ENCODE measurements around the gene PARP2. TPM values are rescaled to one million over a fixed set of nuclear protein-coding genes. Genes with fewer than 3 reads are reported as not detected.

The PARP2 gene
- total RNA-seq, 2 donors from 2014 or later, result 12.5 to 13.6 TPM

DNA sequence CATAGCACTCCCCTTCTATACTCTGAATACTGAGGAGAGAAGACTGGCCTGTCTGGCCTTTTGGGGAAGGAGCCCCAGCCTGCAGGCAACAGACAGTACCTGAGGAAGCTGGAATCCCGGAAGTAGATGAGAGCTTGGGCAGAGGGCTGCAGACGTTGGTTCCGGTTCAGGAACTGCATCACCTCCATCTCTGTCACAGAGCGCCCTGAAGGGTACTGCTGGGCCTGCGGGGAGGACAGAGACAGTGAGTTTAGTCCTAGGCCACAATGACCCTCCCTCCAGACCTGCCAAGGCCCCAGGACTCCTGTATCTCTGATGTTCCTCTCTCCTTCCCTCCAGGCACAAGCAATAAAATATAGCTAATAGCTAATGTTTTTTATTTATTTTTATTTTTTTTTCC lies 41.5 kb downstream of the PARP2 start:
- DNase-seq (no peak), ATAC-seq (no peak)
- intact Hi-C loops (cut with DNase I), result no loop called here

DNA sequence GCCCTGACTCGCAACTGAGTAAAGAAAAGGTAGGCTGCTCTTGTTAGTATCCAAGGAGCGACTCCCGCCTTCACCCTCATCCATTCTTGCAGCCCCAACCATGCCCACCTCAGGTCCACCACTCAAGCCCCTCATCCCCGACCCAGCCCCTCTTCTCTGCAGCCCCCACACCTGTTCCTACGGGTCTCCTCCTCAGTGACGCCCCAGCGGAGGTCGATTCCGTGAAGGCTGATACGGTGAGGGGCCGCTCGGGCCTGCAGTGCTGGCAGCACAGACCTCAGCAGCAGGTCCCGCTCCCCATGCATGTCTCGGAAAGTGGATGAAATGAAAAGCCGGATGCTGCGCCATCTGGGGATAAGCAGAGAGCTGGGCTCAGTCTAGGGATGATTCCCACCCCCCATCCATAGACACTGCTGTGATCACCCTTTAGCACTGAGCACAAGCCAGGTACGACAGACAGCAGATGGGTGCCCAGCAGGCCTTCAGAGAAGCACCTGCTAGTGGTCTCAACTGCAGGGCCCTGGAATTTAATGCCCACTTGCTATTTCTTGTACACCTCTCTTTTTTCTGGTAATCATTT lies 42.9 kb downstream of the PARP2 start:
- intact Hi-C loops (cut with DNase I), result no loop called here
- ATAC-seq, result no peak
- DNase-seq, result no peak

DNA sequence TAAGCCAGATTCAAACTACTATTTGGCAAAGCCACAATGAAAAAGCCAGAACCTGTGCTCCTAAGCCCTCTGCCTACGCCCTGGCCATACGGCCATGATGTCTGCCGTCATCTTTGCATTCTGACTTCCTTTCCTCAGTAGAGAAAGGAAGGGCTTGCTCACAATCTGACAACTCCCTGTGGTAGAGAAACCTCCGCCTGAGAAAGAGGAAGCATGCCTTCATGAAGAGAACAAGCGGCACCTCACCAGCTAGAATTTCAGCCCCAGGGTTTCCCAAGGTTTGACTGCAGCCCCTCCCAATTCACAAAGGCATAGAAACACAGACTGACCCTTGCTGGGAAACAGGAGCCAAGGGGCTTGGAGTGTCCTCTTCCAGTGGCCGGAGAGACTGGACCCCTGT lies 44.1 kb downstream of the PARP2 start:
- no peak for DNase-seq
- ATAC-seq, result peak in 1 of 2 donors; percentile 27
- intact Hi-C loops (cut with DNase I), result no loop called here

- intact Hi-C loops (cut with DNase I), result no loop called here
- ATAC-seq (no peak), DNase-seq (no peak)
Observed at GRCh38 chr14:20388159-20388558, 44.7 kb downstream of the PARP2 start.

DNA sequence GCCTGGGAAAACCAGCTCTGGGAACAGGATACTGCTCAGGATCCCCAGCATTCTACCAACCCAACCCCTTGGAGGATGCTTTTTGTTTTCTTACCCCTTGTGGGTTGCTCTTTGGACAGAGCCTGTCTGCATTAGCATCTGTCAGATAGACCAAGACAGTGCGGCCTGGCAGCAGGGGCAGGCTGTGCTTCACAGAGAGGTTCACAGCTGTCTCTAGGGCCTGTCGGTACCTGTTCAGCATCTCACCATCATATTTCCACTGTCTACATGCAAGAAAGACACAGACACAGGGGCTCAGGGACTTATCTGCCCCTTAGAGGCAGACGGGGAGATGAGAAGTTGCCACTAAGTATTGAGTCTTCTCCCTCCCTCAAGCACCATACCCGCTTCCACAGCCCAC lies 48.1 kb downstream of the PARP2 start:
- ATAC-seq (no peak), DNase-seq (no peak)
- intact Hi-C loops (cut with DNase I), result no loop called here

GRCh38 chr14:20397511-20397910 lies 54.1 kb downstream of the PARP2 start:
- DNase-seq (no peak), ATAC-seq (no peak)
- intact Hi-C loops (cut with DNase I), result no loop called here

DNA sequence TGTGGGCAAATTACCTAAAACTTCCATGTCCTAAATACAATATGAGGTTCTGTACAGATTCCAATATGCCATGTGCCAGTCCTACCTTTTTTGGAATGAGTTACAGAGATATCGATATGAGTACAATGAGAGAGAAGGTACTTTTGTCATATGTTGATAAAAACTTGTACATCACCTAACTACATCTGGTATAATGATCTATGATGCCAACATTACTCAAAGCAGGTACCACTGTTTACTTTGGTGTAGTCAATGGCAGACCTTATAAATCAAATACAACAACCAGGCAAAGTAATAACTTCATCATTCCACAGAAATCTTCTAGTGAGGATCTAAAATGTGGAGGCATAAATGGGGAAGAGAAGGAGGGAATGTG lies 57.1 kb downstream of the PARP2 start:
- ATAC-seq, result no peak
- DNase-seq, result no peak
- intact Hi-C loops (cut with DNase I), result no loop called here

DNA sequence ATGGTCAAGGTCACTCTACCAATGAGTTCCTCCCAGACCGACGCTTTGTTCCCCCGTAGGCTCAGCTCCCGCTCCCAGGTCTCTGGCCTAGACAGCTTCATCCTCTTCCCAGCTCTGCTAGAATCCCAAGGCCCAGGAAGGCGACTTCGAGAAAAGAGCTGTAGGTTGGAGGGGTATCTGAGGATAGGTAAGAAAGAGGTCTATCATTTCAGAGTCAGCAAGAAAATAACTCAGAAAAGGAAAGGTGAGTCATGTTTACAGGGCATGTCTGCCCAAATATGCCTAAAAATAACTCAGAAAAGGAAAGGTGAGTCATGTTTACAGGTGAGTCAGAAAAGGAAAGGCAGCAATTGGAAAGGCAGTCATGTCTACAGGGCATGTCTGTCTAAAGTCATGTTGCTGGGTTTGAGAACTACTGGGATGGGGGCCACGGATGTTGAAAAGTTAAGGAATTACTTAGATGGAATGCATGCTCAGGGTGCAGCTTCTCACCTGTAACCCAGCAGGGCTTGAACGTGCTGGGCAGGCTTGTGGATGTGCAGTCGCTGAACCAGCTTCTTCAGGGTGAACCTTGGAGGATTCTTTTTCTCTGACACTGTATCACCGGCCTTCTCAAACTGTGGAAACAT lies 57.6 kb downstream of the PARP2 start:
- ATAC-seq (peak in 1 of 2 donors; percentile 24), DNase-seq (no peak)
- intact Hi-C loops (cut with DNase I), result no loop called here

DNA sequence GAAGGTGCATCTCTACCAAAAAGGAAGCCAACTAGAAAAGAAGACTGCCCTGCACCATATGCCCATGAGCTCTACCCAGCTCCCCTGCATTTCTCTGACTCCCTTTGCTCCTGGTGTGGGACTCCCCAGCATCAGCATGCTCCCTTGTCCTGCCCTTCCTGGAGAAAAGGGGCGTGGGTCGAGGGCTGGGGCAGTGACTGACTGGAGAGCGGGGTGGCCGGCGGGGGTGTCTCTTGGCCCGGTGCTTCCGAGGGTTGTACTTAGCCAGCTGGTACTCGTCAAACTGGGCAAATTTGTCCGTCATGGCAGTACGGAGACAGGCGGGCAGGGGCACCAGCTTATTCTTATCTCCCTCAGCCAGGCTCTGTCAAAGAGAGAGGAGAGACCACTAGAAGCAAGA lies 60.1 kb downstream of the PARP2 start:
- no peak for DNase-seq
- intact Hi-C loops (cut with DNase I), result no loop called here
- ATAC-seq, result no peak

Other genes starting within 250 kb of the PARP2 start
- under 1 TPM in 1 of 2 donors, not detected in 1; 0.05 TPM for gene OR4K17, start 232.9 kb upstream of the PARP2 start, total RNA-seq
- not detected for gene OR4N5, start 204.8 kb upstream of the PARP2 start, total RNA-seq
- not detected for gene OR11G2, start 152.7 kb upstream of the PARP2 start, total RNA-seq
- not detected for gene OR11H6, start 119.9 kb upstream of the PARP2 start, total RNA-seq
- not detected for gene OR11H7, start 114.7 kb upstream of the PARP2 start, total RNA-seq
- not detected for gene OR11H4, start 104.3 kb upstream of the PARP2 start, total RNA-seq
- 10 to 100 TPM in 1 of 2 donors, 1 to 10 TPM in 1; 7.6 to 13.3 TPM for gene TTC5, start 37.7 kb upstream of the PARP2 start, total RNA-seq
- gene CCNB1IP1, start 10.4 kb upstream of the PARP2 start, total RNA-seq, result 10 to 100 TPM; 41.0 to 49.2 TPM
- gene TEP1, start 69.9 kb downstream of the PARP2 start, total RNA-seq, result 10 to 100 TPM; 13.1 to 17.1 TPM
- under 1 TPM; 0.34 to 0.77 TPM for gene KLHL33, start 92.5 kb downstream of the PARP2 start, total RNA-seq
- 10 to 100 TPM; 15.4 to 23.5 TPM for gene OSGEP, start 111.2 kb downstream of the PARP2 start, total RNA-seq
- gene APEX1, start 111.6 kb downstream of the PARP2 start, total RNA-seq, result 10 to 100 TPM; 68.3 to 91.5 TPM
- 10 to 100 TPM; 19.5 to 23.2 TPM for gene PIP4P1, start 117.8 kb downstream of the PARP2 start, total RNA-seq
- 10 to 100 TPM; 10.8 to 29.4 TPM for gene PNP, start 125.8 kb downstream of the PARP2 start, total RNA-seq
- gene RNASE10, start 161.9 kb downstream of the PARP2 start, total RNA-seq, result under 1 TPM; 0.27 to 0.34 TPM
- not detected for gene RNASE9, start 217.4 kb downstream of the PARP2 start, total RNA-seq
- not detected for gene RNASE11, start 244.4 kb downstream of the PARP2 start, total RNA-seq
- not detected for gene RNASE12, start 247.7 kb downstream of the PARP2 start, total RNA-seq

Data from left cardiac atrium (tissue), 4 donors.